Mesendoderm (in vitro differentiated cells): Measurements from ENCODE around the gene GRIP1.

Experiments used
- DNase-seq: peaks from one replicate; pipeline ENCODE4 v3.0.0; 2013
- H2AK5ac ChIP-seq: 2 replicates; pipeline ENCODE4 v1.6.1; 2013; ENCODE audit warnings: low read length, inconsistent platforms
- H2BK120ac ChIP-seq: 2 replicates; pipeline ENCODE4 v1.6.1; 2013; ENCODE audit warnings: low read depth, mild to moderate bottlenecking, low read length, moderate library complexity, mixed read lengths
- H2BK15ac ChIP-seq: replicated peaks from 2 replicates; pipeline ENCODE4 v1.6.1; 2013; ENCODE audit warnings: low read depth, mild to moderate bottlenecking, moderate library complexity
- H2BK5ac ChIP-seq: 2 replicates; pipeline ENCODE4 v1.6.1; 2013; ENCODE audit warnings: low read length, inconsistent platforms
- H3K18ac ChIP-seq: 2 replicates; pipeline ENCODE4 v1.6.1; 2013; ENCODE audit warnings: mild to moderate bottlenecking, low read length, mixed read lengths
- H3K23ac ChIP-seq: one replicate; pipeline ENCODE4 v1.6.1; 2013; ENCODE audit warnings: low read length
- H3K27ac ChIP-seq: 2 replicates; pipeline ENCODE4 v1.5.1; 2013; ENCODE audit warnings: low read depth, mild to moderate bottlenecking, inconsistent platforms, low read length, moderate library complexity
- H3K27me3 ChIP-seq: 2 replicates; pipeline ENCODE4 v1.6.1; 2013; ENCODE audit warnings: low read length, control low read depth, mild to moderate bottlenecking, inconsistent platforms; ENCODE audit not compliant: insufficient read depth, poor library complexity
- H3K36me3 ChIP-seq: 2 replicates; pipeline ENCODE4 v1.6.1; 2013; ENCODE audit warnings: low read length, inconsistent platforms; ENCODE audit not compliant: control insufficient read depth, insufficient read depth
- H3K4ac ChIP-seq: one replicate; pipeline ENCODE4 v1.6.1; 2013; ENCODE audit warnings: low read depth, mild to moderate bottlenecking, low read length, moderate library complexity
- H3K4me1 ChIP-seq: 2 replicates; pipeline ENCODE4 v1.6.1; 2013; ENCODE audit warnings: low read depth, low read length, inconsistent platforms; ENCODE audit not compliant: control insufficient read depth
- H3K4me2 ChIP-seq: 2 replicates; pipeline ENCODE4 v1.6.1; 2013; ENCODE audit warnings: low read length
- H3K4me3 ChIP-seq: 2 replicates; pipeline ENCODE4 v1.5.1; 2013; ENCODE audit warnings: mild to moderate bottlenecking, low read length
- H3K56ac ChIP-seq: one replicate; pipeline ENCODE4 v1.6.1; 2013; ENCODE audit warnings: low read length
- H3K79me1 ChIP-seq: 2 replicates; pipeline ENCODE4 v1.6.1; 2013; ENCODE audit warnings: low read length, inconsistent platforms
- H3K79me2 ChIP-seq: 2 replicates; pipeline ENCODE4 v1.6.1; 2013; ENCODE audit warnings: mild to moderate bottlenecking, low read length; ENCODE audit not compliant: control insufficient read depth, insufficient read depth
- H3K9ac ChIP-seq: 2 replicates; pipeline ENCODE4 v1.6.1; 2013; ENCODE audit warnings: low read length, inconsistent platforms
- H4K5ac ChIP-seq: one replicate; pipeline ENCODE4 v1.6.1; 2013; ENCODE audit warnings: low read length
- H4K8ac ChIP-seq: one replicate; pipeline ENCODE4 v1.6.1; 2013; ENCODE audit warnings: low read depth, mild to moderate bottlenecking, control low read depth, low read length, moderate library complexity
- WGBS: extraction: QIAGEN DNeasy Blood & Tissue Kit; methylation state at CpG from one replicate; pipeline ENCODE4 v1.1.7; 2013; ENCODE audit warnings: low lambda C conversion rate, missing lambda C conversion rate; ENCODE audit not compliant: insufficient coverage; ENCODE audit errors: extremely low coverage; 5-methylcytosine and 5-hydroxymethylcytosine counted together

GRIP1 gene

DNA sequence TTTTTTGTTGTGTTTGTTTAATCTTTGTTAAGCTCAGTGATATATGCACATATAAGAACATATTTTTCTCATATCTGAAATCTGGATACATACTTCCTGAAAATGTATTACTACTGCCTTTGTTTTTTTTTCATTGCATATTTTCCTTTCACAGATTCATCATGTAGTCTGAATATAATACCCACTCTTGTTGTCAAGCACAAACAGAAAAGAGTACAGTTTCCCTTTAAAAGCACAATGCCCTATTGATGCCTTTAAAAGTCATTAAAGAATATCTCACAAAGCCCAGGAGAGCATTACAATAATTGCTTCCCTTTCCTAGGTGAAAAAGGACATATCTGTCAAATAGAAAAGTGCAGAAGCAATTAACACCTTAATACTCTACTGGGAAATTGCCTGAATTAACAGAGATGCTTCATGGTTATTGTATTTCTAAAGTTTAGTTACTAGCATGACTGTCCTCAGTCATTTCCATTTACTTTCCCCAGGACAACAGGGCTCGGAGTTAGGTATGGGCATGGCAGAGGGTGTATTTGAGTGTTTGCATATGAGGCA lies 107.4 kb downstream of the GRIP1 start:
- Histone ChIP-seq H3K36me3 (no peaks in the 10 kb centered on the region), H3K9ac (no peak overlapping the region), H2BK5ac (no peak overlapping the region), H3K4me2 (no peak overlapping the region), H3K79me1 (no peaks in the 10 kb centered on the region), H3K27me3 (no peaks in the 10 kb centered on the region), H3K4ac (no peak overlapping the region), H2BK120ac (no peak overlapping the region), H3K18ac (no peak overlapping the region), H2AK5ac (no peak overlapping the region), H3K4me1 (no peaks in the 10 kb centered on the region), H3K4me3 (no peak overlapping the region), H2BK15ac (no peak overlapping the region), H3K56ac (no peak overlapping the region), H4K8ac (no peak overlapping the region), H4K5ac (no peak overlapping the region), H3K27ac (no peak overlapping the region), H3K79me2 (no peaks in the 10 kb centered on the region), H3K23ac (no peak overlapping the region)
- no peak for DNase-seq
- WGBS = no CpG with 5 or more reads among the region's 1 CpG

GRCh38 chr12:66563220-66563619 lies 115.7 kb downstream of the GRIP1 start:
- no peaks in the 10 kb centered on the region for H3K79me1 ChIP-seq
- H3K18ac ChIP-seq = no peak overlapping the region
- H2BK120ac ChIP-seq = no peak overlapping the region
- no peak overlapping the region for H4K8ac ChIP-seq
- no peaks in the 10 kb centered on the region for H3K36me3 ChIP-seq
- no peak overlapping the region for H3K23ac ChIP-seq
- no peak for DNase-seq
- no peak overlapping the region for H4K5ac ChIP-seq
- H3K56ac ChIP-seq = no peak overlapping the region
- no peak overlapping the region for H3K4ac ChIP-seq
- no peak overlapping the region for H3K4me3 ChIP-seq
- no peaks in the 10 kb centered on the region for H3K4me1 ChIP-seq
- no peaks in the 10 kb centered on the region for H3K27me3 ChIP-seq
- H3K4me2 ChIP-seq = no peak overlapping the region
- no peaks in the 10 kb centered on the region for H3K79me2 ChIP-seq
- no peak overlapping the region for H3K9ac ChIP-seq
- H2BK5ac ChIP-seq = no peak overlapping the region
- no peak overlapping the region for H2AK5ac ChIP-seq
- no peak overlapping the region for H3K27ac ChIP-seq
- no peak overlapping the region for H2BK15ac ChIP-seq

GRCh38 chr12:66555113-66555512 lies 123.8 kb downstream of the GRIP1 start:
- no peak overlapping the region for H4K8ac ChIP-seq
- H3K18ac ChIP-seq = no peak overlapping the region
- no peak for DNase-seq
- H3K4me2 ChIP-seq = no peak overlapping the region
- H4K5ac ChIP-seq = no peak overlapping the region
- H2BK5ac ChIP-seq = no peak overlapping the region
- H3K9ac ChIP-seq = no peak overlapping the region
- H3K36me3 ChIP-seq = no peaks in the 10 kb centered on the region
- no peak overlapping the region for H2BK120ac ChIP-seq
- no peak overlapping the region for H3K27ac ChIP-seq
- H3K23ac ChIP-seq = no peak overlapping the region
- no peaks in the 10 kb centered on the region for H3K27me3 ChIP-seq
- no peak overlapping the region for H3K4me3 ChIP-seq
- H3K79me1 ChIP-seq = no peaks in the 10 kb centered on the region
- peaks cover 3% of the 10 kb centered on the region for H3K4me1 ChIP-seq
- H3K56ac ChIP-seq = no peak overlapping the region
- H3K79me2 ChIP-seq = no peaks in the 10 kb centered on the region
- no CpG with 5 or more reads among the region's 3 CpGs for WGBS
- no peak overlapping the region for H3K4ac ChIP-seq
- H2AK5ac ChIP-seq = no peak overlapping the region
- no peak overlapping the region for H2BK15ac ChIP-seq

DNA sequence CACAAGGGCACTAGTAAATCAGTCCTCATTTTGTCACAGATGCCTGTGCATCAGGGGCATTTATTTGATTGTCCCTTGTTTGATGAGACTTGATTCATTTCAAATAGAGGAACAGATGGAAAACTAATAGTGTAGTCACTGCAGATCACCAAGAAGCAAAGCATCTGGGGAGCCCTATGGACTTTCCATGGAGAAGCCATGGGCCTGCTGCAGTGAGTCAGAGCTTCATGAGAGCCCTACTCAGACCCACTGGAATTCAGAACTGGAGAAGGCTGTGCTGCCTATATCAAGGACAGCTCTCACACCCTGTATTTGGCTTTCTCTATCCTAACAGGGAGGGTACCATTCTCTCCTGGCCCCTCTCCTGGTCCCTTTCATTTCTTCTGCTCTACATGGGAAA lies 126.2 kb downstream of the GRIP1 start:
- peaks cover 3% of the 10 kb centered on the region for H3K4me1 ChIP-seq
- no peak overlapping the region for H4K8ac ChIP-seq
- no peak overlapping the region for H3K56ac ChIP-seq
- H2BK5ac ChIP-seq = no peak overlapping the region
- no peak overlapping the region for H2BK120ac ChIP-seq
- no peak overlapping the region for H4K5ac ChIP-seq
- H3K27ac ChIP-seq = no peak overlapping the region
- peak overlapping the region; percentile 22 for H3K18ac ChIP-seq
- no peak for DNase-seq
- H3K9ac ChIP-seq = no peak overlapping the region
- no peak overlapping the region for H3K4ac ChIP-seq
- no peaks in the 10 kb centered on the region for H3K27me3 ChIP-seq
- no peak overlapping the region for H3K23ac ChIP-seq
- no peaks in the 10 kb centered on the region for H3K79me1 ChIP-seq
- H3K4me3 ChIP-seq = no peak overlapping the region
- no peak overlapping the region for H2AK5ac ChIP-seq
- H2BK15ac ChIP-seq = no peak overlapping the region
- no peaks in the 10 kb centered on the region for H3K36me3 ChIP-seq
- no peaks in the 10 kb centered on the region for H3K79me2 ChIP-seq
- no peak overlapping the region for H3K4me2 ChIP-seq

DNA sequence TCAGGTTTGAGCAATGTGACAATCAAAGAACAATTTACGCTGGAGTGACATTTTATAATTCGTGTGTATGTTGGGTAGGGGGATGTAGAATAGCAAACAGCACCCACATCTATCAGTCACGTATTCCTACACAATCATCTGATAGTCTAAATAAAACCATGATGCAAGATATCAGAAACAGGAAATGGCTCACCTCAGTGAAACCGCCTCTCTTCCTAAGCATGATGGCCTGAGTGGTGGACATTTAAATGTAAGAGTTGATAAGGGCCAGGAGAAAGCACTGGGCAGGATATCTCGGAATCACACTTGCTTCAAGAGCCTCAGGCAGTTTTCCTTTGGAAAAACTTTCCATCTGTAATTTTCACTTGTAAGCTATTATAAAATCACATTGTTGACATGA lies 128.2 kb downstream of the GRIP1 start:
- H3K9ac ChIP-seq = no peak overlapping the region
- no peak overlapping the region for H3K4me2 ChIP-seq
- no peak overlapping the region for H3K23ac ChIP-seq
- H3K18ac ChIP-seq = no peak overlapping the region
- no peaks in the 10 kb centered on the region for H3K79me2 ChIP-seq
- H3K56ac ChIP-seq = no peak overlapping the region
- no peak overlapping the region for H2BK5ac ChIP-seq
- no peak overlapping the region for H2BK120ac ChIP-seq
- no peak overlapping the region for H2AK5ac ChIP-seq
- peak overlapping the region; percentile 28 for H4K8ac ChIP-seq
- no peak overlapping the region for H3K27ac ChIP-seq
- WGBS = no CpG with 5 or more reads among the region's 5 CpGs
- no peaks in the 10 kb centered on the region for H3K79me1 ChIP-seq
- H3K4ac ChIP-seq = no peak overlapping the region
- peaks cover 3% of the 10 kb centered on the region for H3K4me1 ChIP-seq
- peak; percentile 58 for DNase-seq
- H3K36me3 ChIP-seq = no peaks in the 10 kb centered on the region
- H4K5ac ChIP-seq = no peak overlapping the region
- no peak overlapping the region for H3K4me3 ChIP-seq
- H3K27me3 ChIP-seq = no peaks in the 10 kb centered on the region
- H2BK15ac ChIP-seq = no peak overlapping the region

DNA sequence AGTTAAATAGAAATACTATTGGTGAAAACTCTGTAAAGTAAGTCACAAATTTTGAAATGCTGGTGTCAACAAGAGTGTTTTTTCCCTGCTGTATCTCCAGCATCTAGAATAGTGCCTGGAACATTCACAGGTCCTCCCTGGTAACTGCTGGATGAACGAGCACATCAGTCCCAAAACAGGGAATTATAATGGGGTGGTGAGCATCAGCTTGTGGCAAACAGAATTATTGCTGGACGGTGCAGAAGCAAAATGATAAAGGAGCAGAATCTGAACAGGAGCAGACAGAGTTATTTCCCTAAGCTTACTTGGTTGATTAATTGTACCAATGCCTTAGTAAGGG lies 129.9 kb downstream of the GRIP1 start:
- WGBS = no CpG with 5 or more reads among the region's 2 CpGs
- no peak overlapping the region for H3K4me3 ChIP-seq
- DNase-seq = no peak
- no peak overlapping the region for H4K8ac ChIP-seq
- H3K79me1 ChIP-seq = no peaks in the 10 kb centered on the region
- no peak overlapping the region for H2BK15ac ChIP-seq
- H2AK5ac ChIP-seq = no peak overlapping the region
- H2BK120ac ChIP-seq = no peak overlapping the region
- H3K4ac ChIP-seq = no peak overlapping the region
- no peaks in the 10 kb centered on the region for H3K36me3 ChIP-seq
- H3K56ac ChIP-seq = no peak overlapping the region
- no peak overlapping the region for H3K23ac ChIP-seq
- H3K79me2 ChIP-seq = no peaks in the 10 kb centered on the region
- H3K27ac ChIP-seq = no peak overlapping the region
- no peak overlapping the region for H4K5ac ChIP-seq
- no peak overlapping the region for H3K9ac ChIP-seq
- H2BK5ac ChIP-seq = no peak overlapping the region
- H3K18ac ChIP-seq = no peak overlapping the region
- H3K4me1 ChIP-seq = peaks cover 3% of the 10 kb centered on the region
- H3K4me2 ChIP-seq = no peak overlapping the region
- H3K27me3 ChIP-seq = no peaks in the 10 kb centered on the region
